ENCODE measurements around the gene MRPL55.

DNA sequence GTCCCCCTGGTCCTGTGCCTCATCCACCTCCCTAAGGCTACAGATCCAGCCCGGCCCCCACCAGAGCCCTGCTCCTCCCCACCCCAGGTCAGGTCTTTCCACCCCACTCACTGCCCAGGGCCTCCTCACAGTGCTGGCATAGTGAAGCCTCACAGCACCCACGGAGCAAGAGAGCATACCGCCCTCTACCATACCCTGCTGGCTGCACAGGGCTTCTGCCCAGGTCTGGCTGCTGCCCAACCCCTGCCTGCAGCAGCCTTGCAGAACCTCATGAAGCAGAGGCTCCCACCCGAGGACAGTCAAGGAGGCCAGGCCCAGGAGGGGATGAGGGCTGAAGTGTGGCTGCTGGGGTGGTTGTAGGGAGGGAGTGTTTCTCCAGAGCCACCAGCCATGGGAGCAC, 46.3 kb downstream of the MRPL55 start:
- TF ChIP-seq, protein P1, sequence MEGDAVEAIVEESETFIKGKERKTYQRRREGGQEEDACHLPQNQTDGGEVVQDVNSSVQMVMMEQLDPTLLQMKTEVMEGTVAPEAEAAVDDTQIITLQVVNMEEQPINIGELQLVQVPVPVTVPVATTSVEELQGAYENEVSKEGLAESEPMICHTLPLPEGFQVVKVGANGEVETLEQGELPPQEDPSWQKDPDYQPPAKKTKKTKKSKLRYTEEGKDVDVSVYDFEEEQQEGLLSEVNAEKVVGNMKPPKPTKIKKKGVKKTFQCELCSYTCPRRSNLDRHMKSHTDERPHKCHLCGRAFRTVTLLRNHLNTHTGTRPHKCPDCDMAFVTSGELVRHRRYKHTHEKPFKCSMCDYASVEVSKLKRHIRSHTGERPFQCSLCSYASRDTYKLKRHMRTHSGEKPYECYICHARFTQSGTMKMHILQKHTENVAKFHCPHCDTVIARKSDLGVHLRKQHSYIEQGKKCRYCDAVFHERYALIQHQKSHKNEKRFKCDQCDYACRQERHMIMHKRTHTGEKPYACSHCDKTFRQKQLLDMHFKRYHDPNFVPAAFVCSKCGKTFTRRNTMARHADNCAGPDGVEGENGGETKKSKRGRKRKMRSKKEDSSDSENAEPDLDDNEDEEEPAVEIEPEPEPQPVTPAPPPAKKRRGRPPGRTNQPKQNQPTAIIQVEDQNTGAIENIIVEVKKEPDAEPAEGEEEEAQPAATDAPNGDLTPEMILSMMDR (IDR thresholded peaks at IDR 0.05) = no peak
- no peak for TF ChIP-seq POLR2A (IDR thresholded peaks at IDR 0.05)
